Loucy (cell line): ENCODE measurements around the gene ARHGAP28.

Source experiments
- H2AFZ ChIP-seq: fragments of 200-600 bp; sonication (generic); 2 replicates; pipeline ENCODE4 v1.6.0; 2016; ENCODE audit warnings: antibody characterized with exemption, mild to moderate bottlenecking, low read length, moderate library complexity
- H3F3A ChIP-seq: fragments of 200-600 bp; 2 replicates; pipeline ENCODE4 v1.6.0; 2016; ENCODE audit warnings: antibody characterized with exemption, low read depth, mild to moderate bottlenecking
- H3K27me3 ChIP-seq: fragments of 200-600 bp; sonication (generic); 2 replicates; pipeline ENCODE4 v1.6.1; 2014; ENCODE audit warnings: low read length, mild to moderate bottlenecking; ENCODE audit not compliant: insufficient read depth, poor library complexity, severe bottlenecking
- H3K36me3 ChIP-seq: fragments of 200-600 bp; sonication (generic); 2 replicates; pipeline ENCODE4 v1.6.1; 2016; ENCODE audit warnings: low read length; ENCODE audit not compliant: insufficient read depth
- H3K4me1 ChIP-seq: fragments of 200-600 bp; sonication (generic); 2 replicates; pipeline ENCODE4 v1.5.1; 2014; ENCODE audit warnings: low read length, mild to moderate bottlenecking; ENCODE audit not compliant: insufficient read depth, poor library complexity, severe bottlenecking
- H3K4me2 ChIP-seq: fragments of 200-600 bp; sonication (generic); 2 replicates; pipeline ENCODE4 v1.6.0; 2014; ENCODE audit warnings: antibody characterized with exemption, low read length, low read depth, mild to moderate bottlenecking; ENCODE audit not compliant: poor library complexity, severe bottlenecking
- H3K4me3 ChIP-seq: fragments of 200-600 bp; sonication (generic); 2 replicates; pipeline ENCODE4 v1.5.1; 2014; ENCODE audit warnings: low read length, mild to moderate bottlenecking, mixed read lengths; ENCODE audit not compliant: poor library complexity, severe bottlenecking
- H3K79me2 ChIP-seq: fragments of 200-600 bp; sonication (generic); 2 replicates; pipeline ENCODE4 v1.6.1; 2014; ENCODE audit warnings: low read length; ENCODE audit not compliant: insufficient read depth
- H3K9ac ChIP-seq: fragments of 200-600 bp; sonication (generic); 2 replicates; pipeline ENCODE4 v1.6.0; 2014; ENCODE audit warnings: mild to moderate bottlenecking, low read depth, low read length, moderate library complexity; ENCODE audit not compliant: poor library complexity, severe bottlenecking
- H3K9me2 ChIP-seq: fragments of 200-600 bp; sonication (generic); replicated peaks from 2 replicates; pipeline ENCODE4 v1.6.1; 2016; ENCODE audit warnings: low read depth, low read length, mixed read lengths
- H3K9me3 ChIP-seq: fragments of 200-600 bp; sonication (generic); 2 replicates; pipeline ENCODE4 v1.6.1; 2014; ENCODE audit warnings: mild to moderate bottlenecking, antibody characterized with exemption, low read length, low read depth; ENCODE audit not compliant: insufficient read depth
- H4K20me1 ChIP-seq: fragments of 200-600 bp; sonication (generic); 2 replicates; pipeline ENCODE4 v1.6.0; 2014; ENCODE audit warnings: antibody characterized with exemption, low read length, mild to moderate bottlenecking; ENCODE audit not compliant: insufficient read depth, poor library complexity, severe bottlenecking
- EZH2phosphoT487 ChIP-seq: fragments of 200-600 bp; IDR thresholded peaks from 2 replicates; pipeline ENCODE4 v1.6.1; 2018; ENCODE audit warnings: antibody characterized with exemption, mild to moderate bottlenecking, moderate library complexity, borderline replicate concordance
- TF ChIP-seq, protein P1 (sequence below): fragments of 200-600 bp; sonication (generic); conservative IDR thresholded peaks from 2 replicates; pipeline ENCODE4 v1.5.1; 2014; ENCODE audit warnings: mild to moderate bottlenecking, antibody characterized with exemption, low read length

The ARHGAP28 gene

DNA sequence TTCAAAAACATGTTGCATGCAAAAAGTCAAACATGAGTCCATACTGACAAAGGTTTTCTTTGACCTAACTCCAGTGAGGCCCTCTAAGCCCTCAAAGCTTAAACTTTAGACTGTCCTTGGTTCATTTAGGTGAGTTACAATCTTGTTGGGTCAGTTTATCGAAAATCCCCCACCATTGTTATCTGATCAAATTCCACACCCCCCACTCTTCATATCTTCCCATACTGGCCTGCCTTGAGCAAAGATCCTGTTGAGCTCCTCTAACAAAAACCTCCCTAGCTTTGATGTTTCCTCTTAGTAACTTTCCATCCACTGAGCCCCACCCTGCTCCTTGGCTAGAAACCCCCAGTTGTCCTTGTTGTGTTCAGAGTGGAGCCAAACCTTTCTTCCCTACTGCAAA, 193.7 kb downstream of the ARHGAP28 start:
- Histone ChIP-seq H3K9me2 (no peaks in the 10 kb centered on the region), H2AFZ (no peak overlapping the region), H3K36me3 (no peaks in the 10 kb centered on the region), H3F3A (no peaks in the 10 kb centered on the region), H3K4me2 (no peak overlapping the region), H3K4me1 (no peaks in the 10 kb centered on the region), H3K79me2 (no peaks in the 10 kb centered on the region), H3K9ac (no peak overlapping the region), H3K27me3 (no peaks in the 10 kb centered on the region), H3K9me3 (no peaks in the 10 kb centered on the region), H4K20me1 (no peaks in the 10 kb centered on the region), H3K4me3 (no peak overlapping the region)
- TF ChIP-seq, protein P1, sequence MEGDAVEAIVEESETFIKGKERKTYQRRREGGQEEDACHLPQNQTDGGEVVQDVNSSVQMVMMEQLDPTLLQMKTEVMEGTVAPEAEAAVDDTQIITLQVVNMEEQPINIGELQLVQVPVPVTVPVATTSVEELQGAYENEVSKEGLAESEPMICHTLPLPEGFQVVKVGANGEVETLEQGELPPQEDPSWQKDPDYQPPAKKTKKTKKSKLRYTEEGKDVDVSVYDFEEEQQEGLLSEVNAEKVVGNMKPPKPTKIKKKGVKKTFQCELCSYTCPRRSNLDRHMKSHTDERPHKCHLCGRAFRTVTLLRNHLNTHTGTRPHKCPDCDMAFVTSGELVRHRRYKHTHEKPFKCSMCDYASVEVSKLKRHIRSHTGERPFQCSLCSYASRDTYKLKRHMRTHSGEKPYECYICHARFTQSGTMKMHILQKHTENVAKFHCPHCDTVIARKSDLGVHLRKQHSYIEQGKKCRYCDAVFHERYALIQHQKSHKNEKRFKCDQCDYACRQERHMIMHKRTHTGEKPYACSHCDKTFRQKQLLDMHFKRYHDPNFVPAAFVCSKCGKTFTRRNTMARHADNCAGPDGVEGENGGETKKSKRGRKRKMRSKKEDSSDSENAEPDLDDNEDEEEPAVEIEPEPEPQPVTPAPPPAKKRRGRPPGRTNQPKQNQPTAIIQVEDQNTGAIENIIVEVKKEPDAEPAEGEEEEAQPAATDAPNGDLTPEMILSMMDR = no peak

DNA sequence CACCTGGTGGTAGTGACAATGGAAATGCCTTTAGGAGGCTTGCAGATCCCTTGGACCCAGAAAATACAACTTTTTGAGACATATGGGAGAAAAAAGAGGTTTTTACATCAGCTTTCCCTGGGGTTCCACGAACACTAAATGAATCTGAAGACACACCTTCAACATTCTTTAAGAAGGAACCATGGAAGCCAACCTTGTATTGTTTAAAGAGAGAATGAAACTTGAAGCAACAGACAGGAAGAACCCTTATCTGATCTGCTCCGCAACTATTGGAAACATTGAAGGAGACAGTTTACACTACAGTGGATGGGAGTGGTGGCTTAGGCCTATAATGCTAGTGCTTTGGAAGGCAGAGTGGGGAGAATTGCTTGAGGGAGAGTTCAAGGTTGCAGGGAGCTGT, 197.6 kb downstream of the ARHGAP28 start:
- H3K9me2 ChIP-seq = no peaks in the 10 kb centered on the region
- no peaks in the 10 kb centered on the region for H3K27me3 ChIP-seq
- H3K4me2 ChIP-seq = no peak overlapping the region
- H3K9ac ChIP-seq = no peak overlapping the region
- no peaks in the 10 kb centered on the region for H3K4me1 ChIP-seq
- no peak overlapping the region for H2AFZ ChIP-seq
- no peaks in the 10 kb centered on the region for H4K20me1 ChIP-seq
- TF ChIP-seq, protein P1 = no peak
- no peak for TF ChIP-seq EZH2phosphoT487
- H3K4me3 ChIP-seq = no peak overlapping the region
- no peaks in the 10 kb centered on the region for H3K79me2 ChIP-seq
- no peaks in the 10 kb centered on the region for H3F3A ChIP-seq
- no peaks in the 10 kb centered on the region for H3K36me3 ChIP-seq
- H3K9me3 ChIP-seq = no peaks in the 10 kb centered on the region

DNA sequence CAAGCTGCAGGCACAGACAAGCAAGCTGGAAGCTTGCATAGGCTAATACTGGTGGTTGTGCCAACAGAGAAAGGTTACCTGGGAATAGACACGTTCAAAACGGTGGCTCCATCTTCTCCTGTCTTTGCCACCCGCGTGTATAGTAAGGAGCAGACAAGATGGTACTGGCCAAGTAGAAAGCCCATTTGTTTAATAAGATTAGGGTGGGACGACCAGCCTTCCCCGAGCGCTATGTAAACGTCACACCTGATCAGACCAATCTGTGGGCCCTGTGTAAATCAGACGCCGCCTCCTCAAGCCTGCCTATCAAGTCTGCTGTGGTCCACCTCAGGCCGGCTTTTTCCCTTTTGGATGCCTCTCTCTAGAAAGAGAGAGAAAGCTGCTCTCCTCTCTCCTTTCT, 198.8 kb downstream of the ARHGAP28 start:
- no peaks in the 10 kb centered on the region for H3K79me2 ChIP-seq
- TF ChIP-seq EZH2phosphoT487 = no peak
- TF ChIP-seq, protein P1 = no peak
- H3K9me2 ChIP-seq = no peaks in the 10 kb centered on the region
- no peaks in the 10 kb centered on the region for H3K9me3 ChIP-seq
- no peak overlapping the region for H3K9ac ChIP-seq
- H3F3A ChIP-seq = no peaks in the 10 kb centered on the region
- no peaks in the 10 kb centered on the region for H3K36me3 ChIP-seq
- H3K4me2 ChIP-seq = no peak overlapping the region
- H3K4me3 ChIP-seq = no peak overlapping the region
- no peaks in the 10 kb centered on the region for H4K20me1 ChIP-seq
- no peaks in the 10 kb centered on the region for H3K4me1 ChIP-seq
- no peaks in the 10 kb centered on the region for H3K27me3 ChIP-seq
- H2AFZ ChIP-seq = no peak overlapping the region
